NCI-H1694 (cell line): Measurements from ENCODE around the gene CTSO.

ENCODE experiments used
- DNase-seq: peaks from one replicate; lab custom pipeline; 2025; lab: John Stamatoyannopoulos, UW

Gene CTSO, protein sequence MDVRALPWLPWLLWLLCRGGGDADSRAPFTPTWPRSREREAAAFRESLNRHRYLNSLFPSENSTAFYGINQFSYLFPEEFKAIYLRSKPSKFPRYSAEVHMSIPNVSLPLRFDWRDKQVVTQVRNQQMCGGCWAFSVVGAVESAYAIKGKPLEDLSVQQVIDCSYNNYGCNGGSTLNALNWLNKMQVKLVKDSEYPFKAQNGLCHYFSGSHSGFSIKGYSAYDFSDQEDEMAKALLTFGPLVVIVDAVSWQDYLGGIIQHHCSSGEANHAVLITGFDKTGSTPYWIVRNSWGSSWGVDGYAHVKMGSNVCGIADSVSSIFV

GRCh38 chr4:155953151-155954117 is at the start of gene CTSO:
TSS of gene CTSO (minus strand) at chr4:155953866. CDS start at chr4:155953847, 19 bp downstream.
- DNase-seq: peak; percentile 59

- no peak for DNase-seq
Observed at GRCh38 chr4:156000491-156000890, 46.8 kb upstream of the CTSO start.

GRCh38 chr4:155999725-156000124 is 46.1 kb upstream of the CTSO start:
- DNase-seq: no peak

- DNase-seq: no peak
Observed at GRCh38 chr4:155995069-155995468, 41.4 kb upstream of the CTSO start.

DNA sequence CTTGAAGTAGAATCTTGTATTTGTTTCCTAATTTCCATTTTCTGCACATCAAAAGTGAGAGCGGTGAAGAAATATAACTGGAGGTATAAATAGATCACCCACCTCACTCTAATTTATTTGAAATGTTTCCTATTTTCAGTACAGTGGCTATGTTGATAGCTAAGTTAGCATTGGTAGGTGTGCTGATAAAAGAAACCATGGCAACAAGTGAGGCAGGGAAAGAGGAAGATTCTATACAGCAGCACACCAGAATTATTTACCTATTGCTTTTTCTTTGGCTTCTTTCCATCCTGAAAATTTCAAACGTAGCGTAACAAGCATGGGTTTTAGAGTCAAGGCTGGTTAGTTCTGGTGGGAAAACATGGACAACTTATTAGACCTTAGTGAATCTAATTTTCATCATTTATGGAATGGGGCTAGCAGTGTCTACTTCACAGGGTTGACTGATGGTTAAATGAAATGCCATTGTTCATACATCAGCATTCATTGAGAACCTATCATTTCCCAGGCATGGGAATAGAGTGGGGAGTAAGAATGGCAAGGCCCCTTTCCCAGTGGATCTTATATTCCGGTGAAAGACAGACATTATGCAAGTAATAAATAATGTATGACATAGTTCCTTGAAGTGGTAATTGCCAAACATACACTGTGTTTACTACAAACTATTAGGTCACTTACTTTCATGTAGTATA is 30.6 kb upstream of the CTSO start:
- no peak for DNase-seq

- DNase-seq: no peak
Observed at GRCh38 chr4:155982736-155983385, 29.2 kb upstream of the CTSO start.

- DNase-seq: no peak
Observed at GRCh38 chr4:155978810-155979209, 25.1 kb upstream of the CTSO start.

DNA sequence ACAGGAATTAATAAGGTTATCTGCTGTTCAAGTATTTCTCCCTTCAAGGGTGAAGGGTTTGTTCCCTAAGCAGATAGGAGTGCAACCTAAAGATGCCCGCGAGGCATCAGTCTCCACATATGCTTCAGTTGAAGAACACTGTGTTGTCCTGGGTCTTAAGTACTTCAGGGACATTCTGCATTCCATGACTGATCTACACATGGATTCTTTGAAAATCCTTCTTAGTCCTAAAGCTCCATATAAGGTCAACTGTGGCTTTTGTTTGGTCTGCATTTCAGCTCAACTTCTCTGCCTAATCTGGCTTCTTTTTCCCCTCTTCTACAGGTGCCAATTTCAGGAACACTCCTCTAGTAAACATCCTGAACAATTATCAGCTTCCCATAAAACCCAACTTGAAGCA is 21.8 kb upstream of the CTSO start:
- no peak for DNase-seq

DNA sequence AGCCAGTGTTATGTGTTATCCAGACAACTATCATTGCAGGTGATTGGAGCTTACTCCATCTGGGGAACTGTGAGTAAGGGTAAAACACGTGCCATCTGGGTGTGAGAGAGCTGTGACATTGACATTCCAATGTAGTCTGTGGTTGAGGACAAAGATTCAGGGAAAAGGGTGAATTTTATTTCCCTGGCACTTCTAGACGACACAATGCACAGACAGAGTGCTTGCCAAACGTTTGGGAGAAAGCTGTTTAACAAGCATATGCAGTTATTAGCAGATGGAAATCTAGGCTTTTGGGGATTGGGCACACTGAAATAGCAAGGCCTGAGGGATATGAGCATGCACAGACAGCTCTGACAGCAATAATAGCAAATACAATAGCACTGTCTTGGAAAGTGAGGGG is 21.3 kb upstream of the CTSO start:
- DNase-seq: no peak

DNA sequence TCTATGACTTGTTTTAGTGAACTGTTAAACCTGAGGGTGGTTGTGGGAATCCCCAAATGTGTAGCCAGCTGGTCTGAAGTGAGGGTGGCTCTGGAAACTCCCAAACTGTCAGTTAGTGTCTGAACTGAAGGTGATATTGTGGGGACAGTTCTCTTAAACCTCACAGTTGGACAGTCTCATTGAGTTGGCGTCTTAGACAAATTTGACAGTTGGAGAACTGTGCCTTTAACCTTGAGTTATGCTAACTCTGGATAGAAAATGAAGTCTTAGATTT is 20.7 kb upstream of the CTSO start:
- no peak for DNase-seq

GRCh38 chr4:155973639-155974475 is 20.2 kb upstream of the CTSO start:
- no peak for DNase-seq

- no peak for DNase-seq
Observed at GRCh38 chr4:155972098-155972497, 18.4 kb upstream of the CTSO start.

- DNase-seq: no peak
Observed at GRCh38 chr4:155966731-155967395, 13.2 kb upstream of the CTSO start.

DNA sequence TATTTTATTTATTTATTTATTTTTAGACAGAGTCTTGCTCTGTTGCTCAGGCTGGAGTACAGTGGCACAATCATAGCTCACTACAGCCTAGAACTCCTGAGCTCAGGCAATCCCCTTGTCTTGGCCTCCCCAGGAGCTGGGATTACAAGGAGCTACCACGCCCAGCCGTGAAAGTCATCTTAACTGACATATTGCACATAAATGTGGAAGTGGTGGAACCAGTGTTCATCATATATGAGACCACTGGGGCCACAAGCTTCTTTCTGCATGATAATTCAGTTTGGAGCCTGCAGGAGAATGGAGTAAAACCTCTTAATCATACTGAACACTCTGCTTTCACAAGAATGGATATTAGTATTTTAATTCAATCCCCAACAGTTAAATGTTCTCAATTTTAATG is 12.5 kb upstream of the CTSO start:
- no peak for DNase-seq

DNA sequence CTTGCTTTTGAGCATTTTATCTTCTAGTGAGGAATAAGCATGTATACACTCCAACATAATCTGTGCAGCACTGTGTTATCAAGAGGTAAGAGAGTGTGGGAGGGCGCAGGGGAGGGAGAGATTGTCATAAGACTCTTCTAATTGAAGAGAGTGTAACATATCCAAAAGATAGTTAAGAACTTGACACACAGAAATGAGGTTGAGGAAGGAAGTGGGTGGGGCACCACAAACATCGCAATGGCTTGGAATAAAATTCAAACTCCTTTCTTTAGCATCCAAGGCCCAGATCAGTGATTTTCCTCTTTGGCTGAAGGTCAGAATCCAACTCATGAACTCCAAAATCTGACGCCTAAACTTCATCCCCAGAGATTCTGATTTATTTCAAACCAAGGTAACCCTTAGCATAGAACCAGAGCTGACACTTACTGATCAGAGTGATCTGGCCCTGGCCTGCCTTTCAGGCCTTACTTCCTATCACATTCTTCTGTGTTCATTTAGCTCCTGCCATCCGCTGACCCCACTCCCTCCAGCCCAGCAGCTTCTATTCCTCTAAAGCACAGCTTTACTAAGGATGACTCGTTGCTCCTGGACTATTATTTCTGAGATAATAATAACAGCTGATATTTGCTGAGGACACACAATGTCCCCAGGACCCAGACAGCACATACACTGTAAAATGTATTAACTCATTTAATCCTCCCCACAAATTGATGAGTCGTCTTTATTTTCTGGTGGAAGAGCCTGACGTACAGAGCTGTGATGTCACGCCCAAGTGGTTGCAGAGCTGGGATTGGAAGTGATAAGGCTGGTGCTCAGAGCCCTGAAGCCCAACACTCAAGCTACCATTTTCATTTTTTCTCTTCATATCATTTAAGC is 10.6 kb upstream of the CTSO start:
- DNase-seq: no peak

- DNase-seq: no peak
Observed at GRCh38 chr4:155962767-155963166, 9.1 kb upstream of the CTSO start.

- no peak for DNase-seq
Observed at GRCh38 chr4:155961575-155961974, 7.9 kb upstream of the CTSO start.

GRCh38 chr4:155960522-155960921 is 6.9 kb upstream of the CTSO start:
- peak; percentile 1 for DNase-seq

DNA sequence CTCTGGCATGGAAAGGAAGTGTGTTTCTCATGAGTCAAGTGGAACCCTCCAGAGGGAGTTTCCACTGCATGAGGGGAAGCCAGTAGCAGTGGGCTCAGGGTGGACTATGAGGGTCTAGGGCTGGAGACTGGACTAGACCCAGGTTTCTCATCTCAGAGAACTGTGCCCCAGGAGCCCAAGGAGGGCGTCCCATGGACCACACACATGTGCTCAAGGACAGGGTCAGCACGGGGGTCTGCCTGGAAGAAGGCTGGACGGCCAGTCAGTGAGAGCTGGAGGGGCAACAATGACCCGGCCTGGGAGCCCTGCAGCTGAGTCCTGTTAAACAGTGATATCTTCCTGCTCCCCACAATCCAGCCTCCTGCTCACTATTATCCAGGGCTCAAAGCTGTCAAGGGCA is 5.8 kb upstream of the CTSO start:
- DNase-seq: no peak

- no peak for DNase-seq
Observed at GRCh38 chr4:155956461-155956860, 2.8 kb upstream of the CTSO start.
